Astrocyte (in vitro differentiated cells and primary cell): ENCODE measurements around the gene ATP6V1F. TPM values are rescaled to one million over a fixed set of nuclear protein-coding genes. Genes with fewer than 3 reads are reported as not detected.

Experiments used
- DNase-seq: peaks from one replicate; pipeline ENCODE4 v3.0.0-alpha.2; 2010; ENCODE audit warnings: low read depth
- FAIRE-seq: peaks from 2 replicates; lab custom pipeline; 2011; peaks lifted over from hg19 to GRCh38; lab: Jason Lieb, UNC
- H2AFZ ChIP-seq: 2 replicates; pipeline ENCODE4 v1.6.0; 2012; ENCODE audit warnings: low read depth, low read length, inconsistent platforms
- H3K27ac ChIP-seq: 2 replicates; pipeline ENCODE4 v1.5.1; 2011; ENCODE audit warnings: low read depth, low read length, inconsistent platforms
- H3K27me3 ChIP-seq: 2 replicates; pipeline ENCODE4 v1.6.0; 2011; ENCODE audit warnings: low read length, inconsistent platforms; ENCODE audit not compliant: insufficient read depth
- H3K36me3 ChIP-seq: 2 replicates; pipeline ENCODE4 v1.5.1; 2011; ENCODE audit warnings: low read length, inconsistent platforms; ENCODE audit not compliant: insufficient read depth
- H3K4me1 ChIP-seq: 2 replicates; pipeline ENCODE4 v1.5.1; 2011; ENCODE audit warnings: low read length, inconsistent platforms; ENCODE audit not compliant: insufficient read depth
- H3K4me2 ChIP-seq: 2 replicates; pipeline ENCODE4 v1.6.0; 2012; ENCODE audit warnings: low read length, inconsistent platforms
- H3K4me3 ChIP-seq: 2 replicates; pipeline ENCODE4 v1.5.1; 2011; ENCODE audit warnings: low read depth, mild to moderate bottlenecking, low read length, inconsistent platforms; ENCODE audit not compliant: insufficient read depth
- H3K79me2 ChIP-seq: 2 replicates; pipeline ENCODE4 v1.6.0; 2012; ENCODE audit warnings: mild to moderate bottlenecking, low read length, inconsistent platforms; ENCODE audit not compliant: insufficient read depth
- H3K9ac ChIP-seq: 2 replicates; pipeline ENCODE4 v1.6.0; 2012; ENCODE audit warnings: mild to moderate bottlenecking, low read length, inconsistent platforms
- H3K9me3 ChIP-seq: 2 replicates; pipeline ENCODE4 v1.5.1; 2012; ENCODE audit warnings: low read depth, mild to moderate bottlenecking, low read length, inconsistent platforms; ENCODE audit not compliant: insufficient read depth
- H4K20me1 ChIP-seq: 2 replicates; pipeline ENCODE4 v1.6.0; 2012; ENCODE audit warnings: low read length, inconsistent platforms; ENCODE audit not compliant: insufficient read depth
- H3K27ac Mint-ChIP-seq: one replicate; pipeline ENCODE4 v1.8.0; 2021; ENCODE audit warnings: mild to moderate bottlenecking, mixed read lengths; ENCODE audit not compliant: unreplicated experiment
- H3K27me3 Mint-ChIP-seq: one replicate; pipeline ENCODE4 v1.8.0; 2021; ENCODE audit warnings: low read depth, mixed read lengths; ENCODE audit not compliant: unreplicated experiment
- H3K36me3 Mint-ChIP-seq: one replicate; pipeline ENCODE4 v1.8.0; 2021; ENCODE audit warnings: low read depth, mixed read lengths; ENCODE audit not compliant: unreplicated experiment
- H3K4me1 Mint-ChIP-seq: one replicate; pipeline ENCODE4 v1.8.0; 2021; ENCODE audit warnings: low read depth, mixed read lengths; ENCODE audit not compliant: unreplicated experiment
- H3K4me3 Mint-ChIP-seq: one replicate; pipeline ENCODE4 v1.8.0; 2021; ENCODE audit warnings: mild to moderate bottlenecking, moderate library complexity, mixed read lengths; ENCODE audit not compliant: unreplicated experiment
- H3K9me3 Mint-ChIP-seq: one replicate; pipeline ENCODE4 v1.8.0; 2021; ENCODE audit warnings: mild to moderate bottlenecking, mixed read lengths; ENCODE audit not compliant: unreplicated experiment
- EZH2 ChIP-seq: IDR thresholded peaks from 2 replicates; pipeline ENCODE4 v1.6.1; 2012; ENCODE audit warnings: mild to moderate bottlenecking, low read length, inconsistent platforms; ENCODE audit not compliant: insufficient read depth
- total RNA-seq: library from RNA; stranded (reverse); gene quantifications from 2 replicates; pipeline ENCODE4 v1.2.1, GENCODE V29; 2021
- TF ChIP-seq, protein P1 (sequence below): IDR thresholded peaks from 2 replicates; pipeline ENCODE4 v1.5.1; 2011; ENCODE audit warnings: low read depth, mild to moderate bottlenecking, inconsistent platforms, low read length, moderate library complexity; ENCODE audit not compliant: insufficient read depth

The ATP6V1F gene
- total RNA-seq, 1 donor from 2014 or later, result 193 TPM

DNA sequence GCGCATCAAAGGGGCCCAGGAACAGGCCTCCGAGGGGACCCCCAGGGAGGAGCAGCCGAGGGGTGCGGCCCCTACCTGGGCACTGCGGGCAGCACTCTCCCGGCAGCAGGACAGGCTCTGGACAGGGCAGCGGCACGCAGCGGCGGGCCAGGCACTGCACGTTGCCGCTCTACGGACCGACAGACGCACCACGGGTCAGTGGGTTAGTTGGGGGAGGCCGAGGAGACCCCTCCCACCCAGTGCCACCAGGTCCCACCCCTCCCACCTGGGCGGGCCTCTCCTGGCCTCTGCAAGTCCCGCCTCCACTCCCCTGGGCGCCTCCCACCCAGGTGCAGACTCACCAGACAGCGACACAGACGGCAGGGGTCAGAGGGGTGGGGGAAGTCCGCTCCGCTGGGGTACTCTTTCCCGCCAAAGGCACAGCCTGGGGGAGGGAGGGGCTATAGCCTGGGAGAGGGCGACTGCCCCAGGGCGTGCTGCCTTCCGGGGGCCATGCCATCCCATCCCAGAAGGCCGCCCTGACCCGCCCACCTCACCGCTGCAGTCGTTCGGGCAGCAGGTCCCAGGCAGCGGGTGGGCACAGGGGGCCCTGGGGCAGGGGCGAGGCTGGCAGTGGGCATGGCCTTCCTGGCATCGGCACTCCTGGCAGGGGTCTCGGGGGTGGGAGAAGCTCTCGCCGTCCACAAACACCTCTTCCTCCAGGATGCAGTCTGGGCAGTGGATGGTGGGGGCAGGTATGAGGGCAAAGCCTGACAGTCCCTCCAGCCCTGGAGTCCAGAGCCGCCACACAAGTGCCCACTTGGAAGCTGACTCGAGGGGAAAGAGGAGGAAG, 28.7 kb downstream of the ATP6V1F start:
- no peak for FAIRE-seq
- DNase-seq, result no peak
- H3K4me1 Mint-ChIP-seq, result no peaks in the 10 kb centered on the region
- H3K27me3 Mint-ChIP-seq, result peaks cover 12% of the 10 kb centered on the region
- Histone ChIP-seq H3K27ac (no peak overlapping the region), H3K79me2 (no peaks in the 10 kb centered on the region), H3K4me1 (no peaks in the 10 kb centered on the region), H4K20me1 (peaks cover 3% of the 10 kb centered on the region), H2AFZ (no peak overlapping the region), H3K4me3 (no peak overlapping the region), H3K9ac (no peak overlapping the region), H3K4me2 (peak overlapping the region; percentile 50), H3K36me3 (no peaks in the 10 kb centered on the region), H3K27me3 (peaks cover 6% of the 10 kb centered on the region), H3K9me3 (peaks cover 6% of the 10 kb centered on the region)
- H3K9me3 Mint-ChIP-seq, result peaks cover 4% of the 10 kb centered on the region
- TF ChIP-seq, protein P1, sequence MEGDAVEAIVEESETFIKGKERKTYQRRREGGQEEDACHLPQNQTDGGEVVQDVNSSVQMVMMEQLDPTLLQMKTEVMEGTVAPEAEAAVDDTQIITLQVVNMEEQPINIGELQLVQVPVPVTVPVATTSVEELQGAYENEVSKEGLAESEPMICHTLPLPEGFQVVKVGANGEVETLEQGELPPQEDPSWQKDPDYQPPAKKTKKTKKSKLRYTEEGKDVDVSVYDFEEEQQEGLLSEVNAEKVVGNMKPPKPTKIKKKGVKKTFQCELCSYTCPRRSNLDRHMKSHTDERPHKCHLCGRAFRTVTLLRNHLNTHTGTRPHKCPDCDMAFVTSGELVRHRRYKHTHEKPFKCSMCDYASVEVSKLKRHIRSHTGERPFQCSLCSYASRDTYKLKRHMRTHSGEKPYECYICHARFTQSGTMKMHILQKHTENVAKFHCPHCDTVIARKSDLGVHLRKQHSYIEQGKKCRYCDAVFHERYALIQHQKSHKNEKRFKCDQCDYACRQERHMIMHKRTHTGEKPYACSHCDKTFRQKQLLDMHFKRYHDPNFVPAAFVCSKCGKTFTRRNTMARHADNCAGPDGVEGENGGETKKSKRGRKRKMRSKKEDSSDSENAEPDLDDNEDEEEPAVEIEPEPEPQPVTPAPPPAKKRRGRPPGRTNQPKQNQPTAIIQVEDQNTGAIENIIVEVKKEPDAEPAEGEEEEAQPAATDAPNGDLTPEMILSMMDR, result no peak
- TF ChIP-seq EZH2, result peak; percentile 91
- no peak overlapping the region for H3K27ac Mint-ChIP-seq
- H3K4me3 Mint-ChIP-seq, result no peak overlapping the region
- H3K36me3 Mint-ChIP-seq, result no peaks in the 10 kb centered on the region

DNA sequence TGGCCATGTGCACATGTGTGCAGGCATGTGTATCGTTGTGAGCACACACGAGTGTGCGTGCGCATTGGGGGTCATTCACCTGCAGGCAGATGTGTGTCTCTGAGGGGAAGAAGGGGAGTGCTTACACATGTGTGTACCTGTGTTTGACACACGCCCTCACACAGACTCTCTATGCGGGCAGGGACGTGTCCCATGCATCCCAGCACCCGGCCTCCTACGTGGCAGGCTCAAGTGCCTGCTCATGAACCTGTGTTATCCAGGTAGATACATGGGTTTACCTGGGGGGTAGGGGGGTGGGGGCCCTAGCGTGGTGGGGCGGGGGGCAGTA, 29.2 kb downstream of the ATP6V1F start:
- Histone ChIP-seq H3K27ac (no peak overlapping the region), H3K27me3 (peaks cover 6% of the 10 kb centered on the region), H3K4me1 (no peaks in the 10 kb centered on the region), H2AFZ (no peak overlapping the region), H3K9me3 (peaks cover 6% of the 10 kb centered on the region), H3K79me2 (no peaks in the 10 kb centered on the region), H3K4me3 (no peak overlapping the region), H3K9ac (no peak overlapping the region), H4K20me1 (peaks cover 3% of the 10 kb centered on the region), H3K4me2 (no peak overlapping the region), H3K36me3 (no peaks in the 10 kb centered on the region)
- no peak for DNase-seq
- H3K9me3 Mint-ChIP-seq, result peaks cover 4% of the 10 kb centered on the region
- no peaks in the 10 kb centered on the region for H3K36me3 Mint-ChIP-seq
- H3K27ac Mint-ChIP-seq, result no peak overlapping the region
- H3K4me1 Mint-ChIP-seq, result no peaks in the 10 kb centered on the region
- H3K4me3 Mint-ChIP-seq, result no peak overlapping the region
- FAIRE-seq, result no peak
- peaks cover 14% of the 10 kb centered on the region for H3K27me3 Mint-ChIP-seq
- TF ChIP-seq, protein P1, result no peak
- TF ChIP-seq EZH2, result no peak
